SKM-1 (cell line): Measurements from ENCODE around the gene ADCY2.

ENCODE experiments used
- DNase-seq: peaks from one replicate; lab custom pipeline; 2025; ENCODE audit not compliant: unreplicated experiment; lab: John Stamatoyannopoulos, UW

Gene ADCY2

DNA sequence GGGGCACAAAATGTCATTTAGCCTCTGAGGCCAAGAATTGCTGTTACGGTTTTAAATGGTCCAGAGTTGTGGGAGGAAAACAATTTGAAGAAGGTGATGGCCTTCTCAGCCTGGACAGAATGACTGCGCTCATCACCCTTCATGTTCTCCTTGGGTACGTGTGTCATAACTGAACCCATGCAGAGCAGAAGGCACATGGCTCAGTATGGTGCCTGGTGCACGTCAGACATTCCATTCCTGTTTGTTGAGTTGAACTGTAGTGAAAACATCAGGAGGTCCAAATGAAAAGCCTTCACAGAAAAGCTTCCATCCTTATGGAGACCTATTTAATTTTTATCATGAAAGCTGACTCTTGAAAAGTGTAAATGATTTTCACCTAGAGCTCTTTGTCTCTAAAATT is 321.8 kb downstream of the ADCY2 start:
- no peak for DNase-seq

- DNase-seq, result no peak
Measured at GRCh38 chr5:7728076-7728475, 332.1 kb downstream of the ADCY2 start.

DNA sequence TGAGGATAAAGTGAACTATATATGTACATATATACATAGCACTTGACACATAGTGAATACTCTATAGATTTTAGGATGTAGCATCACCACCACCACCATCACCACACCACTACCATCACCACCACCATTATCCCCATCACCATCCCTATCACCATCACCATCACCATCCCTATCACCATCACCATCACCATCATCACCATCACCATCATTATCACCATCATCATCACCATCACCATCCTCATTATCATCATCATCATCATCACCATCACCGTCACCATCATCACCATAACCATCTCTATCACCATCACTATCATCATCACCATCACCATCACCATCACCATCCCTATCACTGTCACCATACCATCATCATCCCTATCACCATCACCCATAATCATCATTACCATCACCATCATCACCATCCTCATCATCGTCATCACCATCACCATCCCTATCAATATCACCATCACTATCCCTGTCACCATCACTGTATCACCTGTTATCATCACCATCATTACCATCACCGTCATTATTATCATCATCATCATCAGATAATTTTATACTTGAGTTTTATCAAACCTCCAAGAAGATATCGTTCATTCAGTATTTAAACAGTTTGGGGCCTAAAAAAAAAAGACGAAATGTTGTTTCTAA is 345.6 kb downstream of the ADCY2 start:
- DNase-seq, result no peak

- no peak for DNase-seq
Measured at GRCh38 chr5:7742241-7742656, 346.3 kb downstream of the ADCY2 start.

DNA sequence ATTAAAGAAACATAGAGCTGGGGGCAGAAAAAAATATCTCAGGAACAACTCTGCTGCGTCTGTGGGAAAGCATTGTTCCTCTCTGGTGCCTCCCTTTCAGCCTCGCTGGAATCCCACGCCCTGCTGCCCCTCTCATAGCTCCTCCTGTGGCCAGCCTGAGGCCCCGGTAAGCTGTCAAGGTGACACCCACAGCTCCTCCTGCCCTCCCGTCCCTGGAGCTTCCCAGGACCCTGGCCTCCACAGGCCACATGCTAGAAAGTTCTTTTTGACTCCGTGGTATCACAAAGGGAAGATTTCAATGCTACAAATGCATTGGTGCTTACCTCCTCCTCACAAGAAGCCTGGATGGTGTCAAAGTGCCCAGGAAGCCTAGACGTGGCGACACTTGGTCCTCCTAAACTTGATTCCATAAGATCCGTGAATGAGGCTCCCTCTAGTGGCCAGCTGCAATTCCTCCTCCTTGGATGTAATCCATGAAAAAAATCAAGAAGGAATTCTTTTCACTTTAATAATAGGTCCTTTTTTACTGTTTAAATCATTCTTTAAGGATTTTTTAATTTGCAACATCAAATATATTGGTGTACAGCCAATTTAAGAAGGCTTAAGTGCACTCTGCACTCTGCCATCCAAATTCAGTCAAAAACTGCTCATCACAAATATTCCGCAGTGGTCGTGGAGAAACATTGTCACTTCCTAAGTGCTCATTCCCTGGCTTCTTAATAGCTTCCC is 350.1 kb downstream of the ADCY2 start:
- DNase-seq, result peak; percentile 40

DNA sequence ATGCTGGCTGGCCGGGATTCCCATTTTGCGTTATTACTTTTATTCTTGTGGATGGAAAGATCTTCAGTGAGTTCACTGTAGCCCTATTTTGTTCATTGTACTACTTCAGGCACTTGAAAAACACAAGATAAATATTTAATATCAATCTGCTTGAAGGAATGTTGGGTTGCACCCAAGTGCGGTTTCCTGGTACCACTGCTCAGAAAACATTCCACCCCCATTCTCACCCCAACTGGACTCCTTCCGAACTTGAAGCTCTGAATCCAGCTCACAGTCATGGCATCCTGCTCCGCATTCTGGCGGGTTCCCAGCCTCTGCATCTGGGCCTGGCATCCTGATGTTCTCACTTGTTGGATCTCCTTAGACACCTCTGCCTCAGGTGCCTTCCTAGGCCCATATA is 351.8 kb downstream of the ADCY2 start:
- DNase-seq, result no peak

DNA sequence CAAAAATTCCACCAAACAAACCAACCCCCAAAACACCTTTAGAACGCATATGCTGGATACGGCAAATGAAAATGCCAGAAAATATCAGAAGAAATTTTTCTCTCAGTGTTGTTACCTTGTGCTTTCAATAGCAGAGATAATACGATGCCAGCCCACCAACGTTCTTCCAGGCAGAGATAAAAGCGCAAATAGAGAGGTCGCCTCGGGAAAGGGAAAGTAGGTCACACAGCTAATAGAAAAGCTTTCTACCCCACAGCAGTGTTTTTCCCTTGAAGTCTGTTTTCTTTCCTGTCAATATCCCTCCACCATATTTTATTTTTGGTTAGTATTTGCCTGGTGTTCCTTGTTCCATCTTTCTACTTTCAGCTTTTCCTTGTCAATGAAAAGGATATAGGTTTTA is 353.7 kb downstream of the ADCY2 start:
- DNase-seq, result no peak

DNA sequence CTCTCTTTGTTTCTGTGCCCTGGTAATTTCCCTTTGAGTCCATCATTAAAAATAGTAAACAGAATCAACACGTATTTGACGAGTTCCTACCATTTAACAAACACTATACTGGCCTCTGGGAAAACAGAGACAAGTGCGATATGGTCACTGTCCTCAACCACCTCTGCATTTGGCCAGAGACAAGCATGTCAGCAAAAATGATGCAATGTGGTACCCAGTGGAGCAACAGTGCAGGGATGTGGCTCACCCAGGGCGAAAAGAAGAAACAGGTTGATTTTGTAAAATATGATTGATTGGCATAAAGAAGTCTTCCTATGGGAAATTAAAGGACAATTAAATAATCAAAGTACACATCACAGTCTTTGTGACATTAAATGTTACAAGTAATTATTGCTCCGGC is 355.9 kb downstream of the ADCY2 start:
- no peak for DNase-seq

DNA sequence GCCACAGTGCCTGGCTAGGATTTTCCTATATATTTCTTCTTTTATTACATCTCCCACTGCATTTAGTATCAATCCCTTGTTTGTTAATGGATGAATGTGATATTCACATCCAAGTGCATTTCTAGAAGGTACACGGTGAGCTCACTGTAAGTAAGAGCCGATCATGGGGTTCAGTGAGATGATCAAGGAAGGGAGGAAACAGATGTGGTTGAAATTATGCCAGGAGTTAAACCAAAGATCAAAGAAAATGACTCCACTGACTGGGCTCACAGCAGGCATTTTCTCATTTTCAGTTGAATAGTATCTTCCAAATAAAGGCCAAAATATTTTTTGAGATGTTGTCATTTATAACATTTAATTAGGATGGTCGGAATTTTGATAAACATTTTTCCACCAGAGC is 357.2 kb downstream of the ADCY2 start:
- DNase-seq, result no peak

DNA sequence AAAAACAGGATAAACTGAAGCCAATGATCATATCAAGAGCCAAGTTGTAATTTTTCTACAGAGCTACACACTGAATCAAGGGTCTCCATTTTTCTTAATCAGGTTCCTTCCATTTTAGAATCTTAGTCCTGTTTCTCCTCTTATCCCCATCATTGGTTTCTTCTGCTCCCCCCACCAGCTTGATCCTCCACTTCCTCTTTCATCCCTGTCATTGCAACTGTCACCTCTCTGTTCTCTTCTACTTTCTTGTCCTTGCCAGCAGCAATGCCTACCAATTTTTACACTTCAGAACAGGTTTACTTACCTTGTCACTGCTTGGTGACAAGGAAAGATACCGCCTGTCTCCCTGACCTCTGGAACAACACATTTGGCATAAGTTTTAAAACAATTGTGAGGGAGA is 357.7 kb downstream of the ADCY2 start:
- DNase-seq, result no peak

GRCh38 chr5:7754490-7754889 is 358.6 kb downstream of the ADCY2 start:
- DNase-seq, result no peak

DNA sequence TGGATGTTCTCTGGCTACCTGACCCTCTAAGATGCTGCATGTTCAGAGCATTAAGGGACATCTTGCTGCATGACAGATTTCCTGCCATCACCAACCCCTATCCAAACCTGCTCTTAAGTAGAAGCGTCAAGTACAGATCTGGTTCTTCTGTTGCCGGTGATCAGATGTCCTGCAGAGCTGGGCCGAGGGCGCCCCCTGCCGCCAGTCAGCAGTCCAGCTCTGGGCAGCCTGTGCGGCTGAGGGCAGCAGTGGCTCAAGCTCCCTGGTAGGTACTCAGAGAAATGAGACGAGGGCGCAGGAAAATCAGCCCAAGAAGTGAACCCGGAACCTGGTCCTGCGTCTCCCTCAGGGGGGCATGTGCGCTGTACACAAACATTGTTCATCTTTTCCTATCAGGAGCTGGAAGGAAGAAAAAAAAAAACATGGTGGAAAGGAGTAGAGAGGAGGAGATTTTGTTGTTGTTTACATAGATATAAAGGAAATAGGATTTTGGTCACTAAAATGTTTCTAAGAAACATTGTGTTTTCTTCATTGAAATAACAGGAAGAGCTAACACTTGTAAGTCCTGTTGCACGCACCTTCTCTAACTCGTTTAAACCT is 359.2 kb downstream of the ADCY2 start:
- DNase-seq, result peak; percentile 8

GRCh38 chr5:7755958-7756357 is 360.0 kb downstream of the ADCY2 start:
- no peak for DNase-seq

- DNase-seq, result no peak
Measured at GRCh38 chr5:7756453-7756852, 360.5 kb downstream of the ADCY2 start.

DNA sequence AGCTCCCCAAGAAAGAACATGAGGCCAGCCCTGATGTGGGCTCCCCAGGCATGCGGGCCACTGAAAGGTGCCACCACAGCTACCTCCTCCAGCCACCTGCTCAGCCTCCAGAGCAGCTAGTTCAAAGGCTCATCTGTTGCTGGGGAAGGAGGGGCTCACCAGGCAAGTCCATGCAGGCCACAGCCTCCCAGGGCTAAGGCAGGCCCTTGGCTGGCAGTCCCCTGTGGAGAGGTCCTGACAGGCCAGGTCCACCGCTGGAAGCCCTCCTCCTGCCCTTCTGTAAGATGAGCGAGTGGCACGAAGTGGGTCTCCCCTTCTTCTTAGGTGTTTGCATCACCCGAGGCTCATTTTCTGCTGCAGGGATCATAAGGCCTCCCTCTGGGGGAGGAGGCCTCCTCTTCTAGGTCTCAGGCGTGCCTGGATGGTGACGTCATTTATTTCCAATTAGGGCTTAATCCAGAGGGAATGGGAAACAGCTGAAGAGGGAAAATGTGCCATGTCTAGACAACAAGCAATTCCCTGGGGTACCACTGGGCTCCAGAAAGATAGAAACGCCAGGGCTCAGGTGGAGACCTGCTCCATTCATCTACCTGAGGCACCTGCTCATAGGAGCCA is 363.4 kb downstream of the ADCY2 start:
- DNase-seq, result no peak

DNA sequence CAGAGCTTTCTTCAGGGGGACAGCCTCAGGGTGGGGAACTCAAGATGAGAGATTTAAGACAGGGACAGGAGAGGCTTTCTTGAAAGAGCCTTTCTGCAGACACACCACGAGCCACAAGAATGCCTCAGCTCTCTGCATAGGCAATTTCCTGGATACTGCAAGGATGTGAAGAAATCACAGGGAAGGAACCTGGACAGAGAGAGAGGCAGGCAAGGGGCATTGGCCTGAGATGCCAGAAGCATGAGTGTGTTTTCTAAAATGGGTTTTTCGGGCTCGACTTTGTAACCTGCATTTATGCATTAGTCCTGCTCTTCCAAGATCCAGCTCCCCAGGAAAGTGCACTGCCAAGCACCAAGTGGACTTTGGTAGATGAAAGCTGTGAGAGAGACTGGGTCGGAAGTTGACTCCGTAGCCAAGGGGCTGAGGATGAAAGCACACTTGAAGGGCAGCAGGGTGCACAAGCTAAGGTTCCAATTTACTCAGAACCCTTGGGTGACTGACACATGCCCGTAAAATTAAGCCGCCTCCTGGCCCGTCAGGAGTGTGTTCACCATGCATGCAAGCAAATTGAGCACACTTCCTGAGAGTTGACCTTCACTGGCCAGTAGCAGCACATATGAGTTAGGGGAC is 364.1 kb downstream of the ADCY2 start:
- no peak for DNase-seq

GRCh38 chr5:7762267-7762666 is 366.3 kb downstream of the ADCY2 start:
- no peak for DNase-seq

- DNase-seq, result no peak
Measured at GRCh38 chr5:7763621-7764072, 367.7 kb downstream of the ADCY2 start.

DNA sequence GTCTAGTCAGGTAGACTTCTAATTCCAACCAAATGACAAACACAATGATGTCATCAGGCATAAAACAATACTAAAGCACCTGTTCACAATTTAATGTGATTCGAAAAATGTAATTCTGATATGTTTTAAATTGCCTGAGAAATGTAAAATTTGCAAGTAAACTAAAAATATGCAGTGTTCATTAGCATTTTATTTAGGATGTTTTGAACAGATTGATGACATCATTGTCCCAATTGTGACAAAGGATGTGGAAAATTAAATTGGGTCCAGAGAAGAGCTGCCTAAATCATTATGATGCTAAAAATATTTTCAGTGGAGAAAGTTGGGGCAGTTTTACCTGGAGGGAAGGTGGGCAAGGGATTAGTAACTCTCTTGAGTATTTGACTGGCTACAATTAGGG is 368.5 kb downstream of the ADCY2 start:
- no peak for DNase-seq

DNA sequence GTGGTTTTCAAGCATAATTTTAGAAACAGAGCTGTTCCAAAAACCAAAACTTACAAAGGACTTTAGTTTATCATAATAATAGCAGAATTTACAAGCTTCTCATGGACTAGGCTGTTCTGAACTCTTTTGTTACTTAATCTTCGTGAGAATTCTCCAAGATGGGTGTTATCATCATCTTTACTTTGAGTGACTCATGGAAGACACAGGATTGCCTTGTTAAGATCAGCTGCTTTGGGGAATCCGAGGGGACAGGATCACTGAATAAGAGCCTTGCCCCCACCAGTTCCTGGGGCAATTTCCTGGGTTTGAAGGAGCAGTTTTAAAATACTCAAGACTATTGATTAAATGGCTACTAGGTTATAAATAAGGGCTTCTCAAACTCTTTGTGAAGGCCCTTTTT is 374.5 kb downstream of the ADCY2 start:
- DNase-seq, result no peak

- no peak for DNase-seq
Measured at GRCh38 chr5:7772141-7772540, 376.2 kb downstream of the ADCY2 start.

GRCh38 chr5:7773178-7773577 is 377.2 kb downstream of the ADCY2 start:
- no peak for DNase-seq
